ENCODE measurements around the gene CLTB.

Gene CLTB

GRCh38 chr5:176360894-176361436 lies 55.4 kb downstream of the CLTB start:
- peak; percentile 76 for DNase-seq (ENCODE audit: low spot score)
- H3K4me3 ChIP-seq = peak overlapping the region; percentile 83
- H3K27ac ChIP-seq = peak overlapping the region; percentile 70 to 74
- no peak for TF ChIP-seq CTCF (IDR thresholded peaks at IDR 0.05)

GRCh38 chr5:176359658-176360057 lies 56.7 kb downstream of the CLTB start:
- H3K27ac ChIP-seq = no peak overlapping the region
- no peak for DNase-seq (ENCODE audit: low spot score)
- H3K4me3 ChIP-seq = peak overlapping the region; percentile 24
- no peak for TF ChIP-seq CTCF (IDR thresholded peaks at IDR 0.05)

- DNase-seq (ENCODE audit: low spot score) = no peak
- H3K4me3 ChIP-seq = no peak overlapping the region
- TF ChIP-seq CTCF (IDR thresholded peaks at IDR 0.05) = no peak
Measured at GRCh38 chr5:176356179-176356566, 60.2 kb downstream of the CLTB start.

GRCh38 chr5:176355400-176356178 lies 60.8 kb downstream of the CLTB start:
- DNase-seq (ENCODE audit: low spot score) = no peak
- no peak overlapping the region for H3K4me3 ChIP-seq

More at GRCh38 chr5:176356179-176356566, 60.2 kb downstream of the CLTB start:
- no peak overlapping the region for H3K27ac ChIP-seq

GRCh38 chr5:176353533-176353932 lies 62.8 kb downstream of the CLTB start:
- no peak for TF ChIP-seq CTCF (IDR thresholded peaks at IDR 0.05)
- Histone ChIP-seq H3K4me3 (no peak overlapping the region), H3K27ac (no peak overlapping the region)
- no peak for DNase-seq (ENCODE audit: low spot score)

More at GRCh38 chr5:176355400-176356178, 60.8 kb downstream of the CLTB start:
- H3K27ac ChIP-seq = no peak overlapping the region
- no peak for TF ChIP-seq CTCF (IDR thresholded peaks at IDR 0.05)

GRCh38 chr5:176352116-176352878 lies 64.0 kb downstream of the CLTB start:
- Histone ChIP-seq H3K4me3 (no peak overlapping the region), H3K27ac (no peak overlapping the region)
- no peak for TF ChIP-seq CTCF (IDR thresholded peaks at IDR 0.05)
- DNase-seq (ENCODE audit: low spot score) = no peak

Data from coronary artery (tissue), 2 donors.